ENCODE data around the gene SLC34A2. TPM values are rescaled to one million over a fixed set of nuclear protein-coding genes. Genes with fewer than 3 reads are reported as not detected.

SLC34A2 gene
- total RNA-seq, 1 donor from 2014 or later, result 0.32 TPM

GRCh38 chr4:25674386-25674785 is 18.7 kb downstream of the SLC34A2 start:
- no peaks in the 10 kb centered on the region for H3K4me1 ChIP-seq (ENCODE audit: insufficient read depth, low read length)
- Mint-ChIP-seq H3K4me3 (ENCODE audit: unreplicated experiment) (no peak overlapping the region), H3K4me1 (ENCODE audit: low read depth, unreplicated experiment) (no peaks in the 10 kb centered on the region), H3K27ac (ENCODE audit: unreplicated experiment) (no peak overlapping the region), H3K36me3 (ENCODE audit: low read depth, unreplicated experiment) (no peaks in the 10 kb centered on the region), H3K9me3 (ENCODE audit: unreplicated experiment) (peaks cover 9% of the 10 kb centered on the region), H3K27me3 (ENCODE audit: low read depth, unreplicated experiment) (peaks cover 61% of the 10 kb centered on the region)
- H3K27ac ChIP-seq (ENCODE audit: low read depth, low read length), result no peak overlapping the region
- FAIRE-seq (no peak), DNase-seq (ENCODE audit: low read depth) (no peak)
- no peaks in the 10 kb centered on the region for H3K9me3 ChIP-seq (ENCODE audit: insufficient read depth, low read depth, low read length)
- H4K20me1 ChIP-seq (ENCODE audit: insufficient read depth, low read length), result no peaks in the 10 kb centered on the region
- TF ChIP-seq EZH2 (IDR thresholded peaks at IDR 0.05; ENCODE audit: insufficient read depth, low read length) (no peak), CTCF (IDR thresholded peaks at IDR 0.05; ENCODE audit: insufficient read depth, low read depth, low read length) (no peak)
- no peaks in the 10 kb centered on the region for H3K79me2 ChIP-seq (ENCODE audit: insufficient read depth, low read length)
- no peak overlapping the region for H3K9ac ChIP-seq (ENCODE audit: low read length)
- H2AFZ ChIP-seq (ENCODE audit: low read depth, low read length), result no peak overlapping the region
- no peaks in the 10 kb centered on the region for H3K27me3 ChIP-seq (ENCODE audit: insufficient read depth, low read length)
- H3K4me3 ChIP-seq (ENCODE audit: insufficient read depth, low read depth, low read length), result no peak overlapping the region
- no peaks in the 10 kb centered on the region for H3K36me3 ChIP-seq (ENCODE audit: insufficient read depth, low read length)
- no peak overlapping the region for H3K4me2 ChIP-seq (ENCODE audit: low read length)

- Mint-ChIP-seq H3K27ac (ENCODE audit: unreplicated experiment) (peak overlapping the region; percentile 62), H3K4me1 (ENCODE audit: low read depth, unreplicated experiment) (no peaks in the 10 kb centered on the region)
Measured at GRCh38 chr4:25676221-25676620, 20.6 kb downstream of the SLC34A2 start.

More at GRCh38 chr4:25676221-25676620, 20.6 kb downstream of the SLC34A2 start:
- Histone ChIP-seq H3K27me3 (ENCODE audit: insufficient read depth, low read length) (no peaks in the 10 kb centered on the region), H3K27ac (ENCODE audit: low read depth, low read length) (no peak overlapping the region), H3K79me2 (ENCODE audit: insufficient read depth, low read length) (no peaks in the 10 kb centered on the region), H3K36me3 (ENCODE audit: insufficient read depth, low read length) (no peaks in the 10 kb centered on the region), H3K4me1 (ENCODE audit: insufficient read depth, low read length) (no peaks in the 10 kb centered on the region), H3K9ac (ENCODE audit: low read length) (no peak overlapping the region), H3K9me3 (ENCODE audit: insufficient read depth, low read depth, low read length) (no peaks in the 10 kb centered on the region), H3K4me3 (ENCODE audit: insufficient read depth, low read depth, low read length) (no peak overlapping the region), H3K4me2 (ENCODE audit: low read length) (no peak overlapping the region), H4K20me1 (ENCODE audit: insufficient read depth, low read length) (no peaks in the 10 kb centered on the region), H2AFZ (ENCODE audit: low read depth, low read length) (no peak overlapping the region)
- no peak overlapping the region for H3K4me3 Mint-ChIP-seq (ENCODE audit: unreplicated experiment)
- FAIRE-seq (no peak), DNase-seq (ENCODE audit: low read depth) (no peak)
- H3K36me3 Mint-ChIP-seq (ENCODE audit: low read depth, unreplicated experiment), result no peaks in the 10 kb centered on the region
- TF ChIP-seq CTCF (IDR thresholded peaks at IDR 0.05; ENCODE audit: insufficient read depth, low read depth, low read length), result no peak
- no peak for TF ChIP-seq EZH2 (IDR thresholded peaks at IDR 0.05; ENCODE audit: insufficient read depth, low read length)
- peaks cover 7% of the 10 kb centered on the region for H3K9me3 Mint-ChIP-seq (ENCODE audit: unreplicated experiment)
- peaks cover 46% of the 10 kb centered on the region for H3K27me3 Mint-ChIP-seq (ENCODE audit: low read depth, unreplicated experiment)
